Lower leg skin (tissue), 4 donors: ENCODE measurements around the gene LCK. TPM values are rescaled to one million over a fixed set of nuclear protein-coding genes. Genes with fewer than 3 reads are reported as not detected.

Experiments used
- DNase-seq, 2 donors: peaks; one replicate each; pipeline ENCODE4 v3.0.0-alpha.2; 2019; ENCODE audit warnings: low spot score in 2 of 2
- H3K4me3 ChIP-seq: fragments of 200-600 bp; sonication (generic); 2 replicates; pipeline ENCODE4 v1.5.1; 2017; ENCODE audit warnings: mild to moderate bottlenecking, low read depth; ENCODE audit not compliant: poor library complexity, severe bottlenecking
- CTCF ChIP-seq, 3 donors: fragments of 450-650 bp; IDR thresholded peaks; one replicate each; pipeline ENCODE4 v1.5.1; 2016; ENCODE audit warnings: antibody characterized with exemption in 3 of 3, mild to moderate bottlenecking in 3 of 3, moderate library complexity in 2 of 3
- POLR2A ChIP-seq, 2 donors: fragments of 450-650 bp; IDR thresholded peaks; one replicate each; pipeline ENCODE4 v1.6.1; 2016 to 2017; ENCODE audit warnings: antibody characterized with exemption in 2 of 2, mild to moderate bottlenecking in 1 of 2, moderate library complexity in 1 of 2
- WGBS, 2 donors: methylation state at CpG; one replicate each; pipeline ENCODE4 v1.1.5; 2018; 5-methylcytosine and 5-hydroxymethylcytosine counted together
- intact Hi-C: fragments of 100-400 bp; cut with DNase I; formaldehyde crosslinking; loops from one replicate; pipeline ENCODE4 v1.15.0; 2023; ENCODE audit warnings: low total_unique reads
- total RNA-seq, 4 donors: library from RNA; depleted of rRNA; stranded (reverse); fragments of >200 nt; gene quantifications; one replicate each; pipeline ENCODE4 v1.1.0, GENCODE V29; 2016

LCK gene
- total RNA-seq, 4 donors from 2014 or later, result 0.25 to 3.0 (median 2.0) TPM

- intact Hi-C loops, result no loop called here
- DNase-seq, result no peak
- H3K4me3 ChIP-seq, result no peak overlapping the region
- no peak for TF ChIP-seq POLR2A (IDR thresholded peaks at IDR 0.05)
- TF ChIP-seq CTCF (IDR thresholded peaks at IDR 0.05), result no peak
- 89 to 90% methylated on average over 3 of the region's 3 CpGs for WGBS, 2 donors
Observed at GRCh38 chr1:32303997-32304622, 53.0 kb downstream of the LCK start.

GRCh38 chr1:32305310-32305709, 54.2 kb downstream of the LCK start:
- WGBS, 2 donors, result 95 to 96% methylated on average over 2 of the region's 2 CpGs
- no peak overlapping the region for H3K4me3 ChIP-seq
- TF ChIP-seq POLR2A (IDR thresholded peaks at IDR 0.05), result no peak
- TF ChIP-seq CTCF (IDR thresholded peaks at IDR 0.05), result no peak
- no peak for DNase-seq
- intact Hi-C loops, result no loop called here

- DNase-seq, result no peak
- 70 to 83% methylated on average over 2 of the region's 2 CpGs for WGBS, 2 donors
- TF ChIP-seq CTCF (IDR thresholded peaks at IDR 0.05), result no peak
- no peak for TF ChIP-seq POLR2A (IDR thresholded peaks at IDR 0.05)
- intact Hi-C loops, result no loop called here
- no peak overlapping the region for H3K4me3 ChIP-seq
Observed at GRCh38 chr1:32307324-32307723, 56.3 kb downstream of the LCK start.

- TF ChIP-seq CTCF (IDR thresholded peaks at IDR 0.05) (no peak), POLR2A (IDR thresholded peaks at IDR 0.05) (no peak)
- WGBS, 2 donors, result 92 to 97% methylated on average over 1 of the region's 1 CpG
- DNase-seq, result no peak
- intact Hi-C loops, result no loop called here
- H3K4me3 ChIP-seq, result no peak overlapping the region
Observed at GRCh38 chr1:32309960-32310359, 58.9 kb downstream of the LCK start.

- DNase-seq, result peak in 1 of 2 donors; percentile 23
- intact Hi-C loops, result no loop called here
- H3K4me3 ChIP-seq, result no peak overlapping the region
- WGBS, 2 donors, result 40 to 42% methylated on average over 2 of the region's 2 CpGs
- no peak for TF ChIP-seq CTCF (IDR thresholded peaks at IDR 0.05)
- no peak for TF ChIP-seq POLR2A (IDR thresholded peaks at IDR 0.05)
Observed at GRCh38 chr1:32311709-32312393, 60.8 kb downstream of the LCK start.
